ENCODE data around the gene FGR.

The FGR gene

GRCh38 chr1:27617420-27617819 lies 17.6 kb downstream of the FGR start:
- DNase-seq (ENCODE audit: low read depth in 2 of 3, low spot score in 2 of 3), result no peak

GRCh38 chr1:27616441-27616840 lies 18.5 kb downstream of the FGR start:
- no peak for DNase-seq (ENCODE audit: low read depth in 2 of 3, low spot score in 2 of 3)

GRCh38 chr1:27615346-27616192 lies 19.4 kb downstream of the FGR start:
- no peak for DNase-seq (ENCODE audit: low read depth in 2 of 3, low spot score in 2 of 3)

- no peak for DNase-seq (ENCODE audit: low read depth in 2 of 3, low spot score in 2 of 3)
Observed at GRCh38 chr1:27614625-27615344, 20.2 kb downstream of the FGR start.

GRCh38 chr1:27614043-27614624 lies 20.9 kb downstream of the FGR start:
- no peak for DNase-seq (ENCODE audit: low read depth in 2 of 3, low spot score in 2 of 3)

- DNase-seq (ENCODE audit: low read depth in 2 of 3, low spot score in 2 of 3), result no peak
Observed at GRCh38 chr1:27612718-27613117, 22.3 kb downstream of the FGR start.

- no peak for DNase-seq (ENCODE audit: low read depth in 2 of 3, low spot score in 2 of 3)
Observed at GRCh38 chr1:27611450-27611849, 23.5 kb downstream of the FGR start.

- no peak for DNase-seq (ENCODE audit: low read depth in 2 of 3, low spot score in 2 of 3)
Observed at GRCh38 chr1:27609618-27610240, 25.3 kb downstream of the FGR start.

GRCh38 chr1:27609210-27609555 lies 25.8 kb downstream of the FGR start:
- no peak for DNase-seq (ENCODE audit: low read depth in 2 of 3, low spot score in 2 of 3)

GRCh38 chr1:27607239-27607804 lies 27.7 kb downstream of the FGR start:
- no peak for DNase-seq (ENCODE audit: low read depth in 2 of 3, low spot score in 2 of 3)

- DNase-seq (ENCODE audit: low read depth in 2 of 3, low spot score in 2 of 3), result no peak
Observed at GRCh38 chr1:27606708-27607238, 28.2 kb downstream of the FGR start.

GRCh38 chr1:27605796-27606707 lies 28.9 kb downstream of the FGR start:
- DNase-seq (ENCODE audit: low read depth in 2 of 3, low spot score in 2 of 3), result no peak

GRCh38 chr1:27605300-27605766 lies 29.7 kb downstream of the FGR start:
- no peak for DNase-seq (ENCODE audit: low read depth in 2 of 3, low spot score in 2 of 3)

GRCh38 chr1:27604579-27605299 lies 30.2 kb downstream of the FGR start:
- DNase-seq (ENCODE audit: low read depth in 2 of 3, low spot score in 2 of 3), result no peak

- peak; percentile 77 to 82 (median 79) for DNase-seq (ENCODE audit: low read depth in 2 of 3, low spot score in 2 of 3)
Observed at GRCh38 chr1:27603681-27604578, 31.1 kb downstream of the FGR start, which contains the start of gene AHDC1. AHDC1 (minus strand) TSS chr1:27604144; CDS start chr1:27552115, 52,029 bp downstream.

- DNase-seq (ENCODE audit: low read depth in 2 of 3, low spot score in 2 of 3), result no peak
Observed at GRCh38 chr1:27603309-27603680, 31.7 kb downstream of the FGR start.

GRCh38 chr1:27602462-27603308 lies 32.3 kb downstream of the FGR start:
- DNase-seq (ENCODE audit: low read depth in 2 of 3, low spot score in 2 of 3), result no peak
